Non-pigmented ciliary epithelial cell (primary cell): ENCODE measurements around the gene FAR2.

Experiments used
- DNase-seq: peaks from one replicate; pipeline ENCODE4 v3.0.0-alpha.2; 2010; ENCODE audit warnings: low read depth

Gene FAR2

GRCh38 chr12:29204521-29204920, 55.4 kb downstream of the FAR2 start:
- no peak for DNase-seq

- no peak for DNase-seq
Measured at GRCh38 chr12:29207120-29207519, 58.0 kb downstream of the FAR2 start.

- DNase-seq, result no peak
Measured at GRCh38 chr12:29208060-29208459, 59.0 kb downstream of the FAR2 start.

DNA sequence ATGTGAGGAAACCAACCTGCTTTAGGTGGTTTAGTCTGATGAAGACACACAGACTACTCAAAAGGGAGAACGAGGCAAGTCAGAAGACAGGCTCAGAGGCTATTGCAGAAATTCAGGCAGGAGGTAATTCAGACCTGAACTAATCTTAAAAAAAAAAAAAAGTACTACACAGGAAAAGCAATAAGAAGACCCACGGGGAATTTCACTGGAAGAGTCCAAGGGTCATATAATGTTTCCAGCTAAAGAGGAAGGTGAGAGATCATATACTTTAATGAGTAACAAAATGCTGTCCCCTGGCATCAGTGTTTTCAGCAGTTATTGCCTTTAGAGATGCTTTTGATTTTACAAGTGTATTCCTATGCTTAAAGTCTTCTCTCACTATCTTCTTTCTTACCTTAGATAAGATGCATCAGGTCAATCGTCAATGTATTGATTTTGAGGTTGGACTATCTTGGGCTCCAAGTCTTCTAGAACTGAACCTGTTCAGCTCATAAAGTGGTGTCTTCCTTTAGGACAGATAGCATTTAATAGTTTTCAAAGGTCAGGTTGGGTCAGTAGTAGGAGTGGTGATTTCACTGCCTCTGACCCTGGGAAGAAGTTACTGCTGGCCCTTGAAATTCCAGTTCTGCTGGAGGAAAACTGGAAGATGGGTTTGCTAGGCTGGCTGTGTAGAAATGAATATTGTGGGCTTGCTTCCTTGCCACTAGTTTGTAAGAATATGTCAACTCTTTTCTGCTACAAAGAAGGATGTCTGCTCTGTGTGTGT, 60.0 kb downstream of the FAR2 start:
- DNase-seq, result no peak

DNA sequence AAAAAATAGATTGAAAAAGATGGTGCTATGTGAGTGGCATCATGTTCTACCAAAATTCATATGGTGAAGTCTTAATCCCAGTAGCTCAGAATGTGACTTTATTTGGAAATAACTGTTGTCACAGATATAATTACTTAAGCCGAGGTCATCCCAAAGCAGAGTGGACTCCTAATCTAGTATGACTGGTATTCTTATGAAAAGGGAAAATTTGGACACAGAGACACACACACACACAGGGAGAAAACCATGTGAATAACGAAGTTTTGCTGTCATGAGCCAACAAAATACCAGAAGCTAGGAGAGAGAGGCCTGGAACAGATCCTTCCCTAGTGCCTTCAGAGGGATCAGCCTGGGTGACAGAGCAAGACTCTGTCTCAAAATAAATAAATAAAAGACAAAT, 62.6 kb downstream of the FAR2 start:
- no peak for DNase-seq

DNA sequence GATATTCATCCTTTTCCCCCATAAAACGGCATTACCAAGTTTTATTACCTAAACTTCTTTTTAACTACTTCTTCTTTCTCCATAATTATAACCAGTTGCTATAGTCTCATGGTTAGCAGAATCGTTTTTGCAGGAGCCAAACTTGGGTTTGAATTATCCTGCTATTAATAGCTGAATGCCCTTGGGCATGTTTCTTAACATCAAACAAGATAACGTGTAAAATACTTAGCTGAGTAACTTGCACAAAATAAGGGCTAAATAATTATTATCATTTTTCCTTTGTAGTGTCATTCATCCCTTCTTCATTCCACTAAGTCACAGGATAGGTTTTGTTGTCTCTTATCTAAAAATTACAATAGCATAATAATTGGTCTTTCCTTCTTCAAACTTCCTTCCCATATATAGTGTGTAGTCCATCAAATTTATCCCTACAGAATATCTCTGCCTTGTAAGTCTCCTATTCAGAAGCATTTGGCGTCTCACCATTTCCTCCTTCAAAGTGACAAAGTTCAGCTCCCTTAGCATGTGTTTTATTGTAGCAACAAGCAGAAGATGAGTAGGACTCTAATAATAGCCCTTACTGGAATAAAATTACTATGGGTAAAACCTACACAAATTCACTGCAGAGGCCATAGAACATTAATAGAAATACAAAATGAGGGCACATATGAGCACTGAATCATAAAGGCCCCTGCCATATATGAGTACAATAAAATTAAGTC, 63.8 kb downstream of the FAR2 start:
- no peak for DNase-seq

- DNase-seq, result no peak
Measured at GRCh38 chr12:29216266-29216665, 67.2 kb downstream of the FAR2 start.

GRCh38 chr12:29216797-29217575, 67.9 kb downstream of the FAR2 start:
- DNase-seq, result no peak

GRCh38 chr12:29220632-29221336, 71.7 kb downstream of the FAR2 start:
- no peak for DNase-seq

GRCh38 chr12:29222200-29222599, 73.1 kb downstream of the FAR2 start:
- no peak for DNase-seq

DNA sequence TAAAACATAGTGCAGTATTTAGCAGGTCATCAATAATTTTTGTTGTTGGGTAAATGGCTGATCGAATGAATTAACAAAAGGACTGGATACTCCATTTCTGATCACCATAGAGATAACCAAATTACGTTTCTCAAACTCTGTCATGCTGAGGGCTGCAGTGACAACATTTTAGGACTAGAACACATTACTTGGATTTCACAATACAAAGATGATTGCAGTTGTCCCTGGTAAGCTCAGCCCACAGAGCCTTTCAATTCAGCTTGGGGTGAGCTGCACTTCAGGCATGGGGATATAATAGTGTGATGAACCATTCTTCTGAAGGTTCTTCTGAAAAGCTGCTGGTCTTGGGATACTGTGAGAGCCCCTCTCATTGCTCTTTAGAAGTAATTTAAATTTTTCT, 74.3 kb downstream of the FAR2 start:
- no peak for DNase-seq

- DNase-seq, result no peak
Measured at GRCh38 chr12:29223956-29224543, 75.0 kb downstream of the FAR2 start.

DNA sequence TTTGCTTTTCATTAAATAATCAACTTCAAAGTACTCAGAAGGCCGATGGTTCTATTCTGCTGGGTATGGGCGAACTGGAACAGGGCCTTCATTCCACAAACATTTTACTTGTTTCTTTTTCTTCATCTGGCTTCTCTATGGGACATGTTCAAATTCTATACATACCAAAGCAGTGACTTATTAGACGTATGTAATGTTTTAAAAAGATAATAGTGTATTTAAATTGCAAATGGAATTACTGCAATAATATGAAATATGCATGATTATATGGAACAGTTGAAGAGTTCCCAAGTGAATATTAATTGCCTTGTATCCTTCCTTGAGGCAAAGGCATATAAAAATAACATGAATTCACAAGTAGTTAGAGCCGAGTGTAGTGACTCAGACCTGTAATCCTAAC, 75.5 kb downstream of the FAR2 start:
- DNase-seq, result no peak

DNA sequence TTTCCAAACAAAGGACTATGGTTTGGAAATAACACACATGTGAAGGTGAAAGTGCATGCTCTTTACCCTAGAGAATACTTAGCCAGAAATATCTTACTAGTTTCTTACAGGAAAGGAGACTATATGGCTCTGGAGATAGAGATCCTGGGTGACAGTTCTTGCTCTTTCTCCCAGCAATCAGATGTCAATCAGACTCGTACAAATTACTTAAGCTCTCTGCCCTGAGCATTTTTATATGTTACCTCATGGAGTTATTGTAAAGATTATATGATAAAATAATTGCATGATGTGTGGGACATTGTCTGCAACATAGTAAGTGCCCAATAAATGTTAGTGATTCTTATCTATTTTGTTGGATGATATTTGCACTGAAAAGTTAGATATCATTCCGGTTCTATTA, 76.8 kb downstream of the FAR2 start:
- no peak for DNase-seq

- DNase-seq, result no peak
Measured at GRCh38 chr12:29226616-29227015, 77.5 kb downstream of the FAR2 start.

GRCh38 chr12:29228474-29229157, 79.5 kb downstream of the FAR2 start:
- DNase-seq, result no peak

DNA sequence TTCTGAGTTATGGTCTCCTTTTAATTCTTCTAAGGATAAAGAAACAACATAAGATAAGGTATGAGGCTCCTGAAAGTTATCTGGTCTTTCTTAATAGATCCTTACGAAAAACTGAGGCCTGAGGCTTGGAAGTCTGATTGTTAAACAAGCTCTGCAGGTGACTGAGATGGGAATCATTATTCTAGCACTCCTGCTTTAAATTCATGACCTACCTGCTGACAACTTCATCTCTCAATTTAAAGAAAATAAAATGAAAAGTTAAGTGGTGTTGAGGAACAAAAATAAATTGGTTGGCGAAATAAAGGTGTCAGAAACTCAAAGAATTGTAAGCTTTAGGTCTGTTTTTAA, 80.1 kb downstream of the FAR2 start:
- DNase-seq, result no peak

DNA sequence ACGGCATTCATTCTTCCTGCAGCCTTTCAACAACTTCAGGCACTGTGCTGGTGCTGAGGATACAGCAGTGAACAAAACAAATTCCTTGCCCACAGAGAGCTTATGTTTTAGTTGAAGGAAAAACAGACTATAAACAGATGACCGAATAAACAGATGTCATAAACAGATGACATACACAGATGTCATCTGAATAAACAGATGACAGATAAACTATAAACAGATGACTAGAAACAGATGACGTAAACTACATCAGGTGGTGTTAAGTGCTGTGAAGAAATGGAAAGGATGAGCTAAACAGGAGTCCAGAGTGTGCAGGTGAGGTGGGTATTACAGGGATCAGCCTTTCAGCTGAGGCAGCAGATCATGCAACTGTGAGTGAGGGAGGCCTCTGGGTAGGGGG, 80.9 kb downstream of the FAR2 start:
- DNase-seq, result no peak

- DNase-seq, result no peak
Measured at GRCh38 chr12:29230800-29231560, 81.9 kb downstream of the FAR2 start.

- DNase-seq, result no peak
Measured at GRCh38 chr12:29232086-29232485, 83.0 kb downstream of the FAR2 start.

GRCh38 chr12:29234552-29234951, 85.5 kb downstream of the FAR2 start:
- no peak for DNase-seq
